ENCODE data around the gene TOX3. TPM values are rescaled to one million over a fixed set of nuclear protein-coding genes. Genes with fewer than 3 reads are reported as not detected.

The TOX3 gene
- total and polyA plus RNA-seq, 2 of the 8 experiments (the other 6 are each of a cell fraction or from before 2014, with no cell fraction given): 16.7 to 31.2 TPM

- H2BK20ac ChIP-seq (ENCODE audit: low read length): no peak overlapping the region
- no peak overlapping the region for H3K23ac ChIP-seq (ENCODE audit: insufficient read length)
- peaks cover 0 to 2% of the 10 kb centered on the region in 2 experiments for H4K20me1 ChIP-seq (replicated peaks in 1 of 2; ENCODE audit: control insufficient read depth in 1 of 2, insufficient read depth in 2 of 2, low read length in 2 of 2)
- DNase-seq (ENCODE audit: low read depth in 1 of 2, low spot score in 2 of 2): no peak
- no peak overlapping the region for H2BK5ac ChIP-seq (ENCODE audit: low read depth, low read length)
- H3K14ac ChIP-seq (ENCODE audit: insufficient read length): no peak overlapping the region
- H3K9ac ChIP-seq (replicated peaks in 1 of 4; ENCODE audit: extremely low read depth in 1 of 4, low read depth in 3 of 4, low read length in 3 of 4): no peak overlapping the region
- no peak overlapping the region for H4K8ac ChIP-seq (ENCODE audit: extremely low read depth, insufficient read depth, low read length)
- H3K36me3 ChIP-seq (ENCODE audit: control insufficient read depth in 2 of 4, insufficient read depth in 4 of 4, low read length in 3 of 4): no peaks in the 10 kb centered on the region
- H3K18ac ChIP-seq (ENCODE audit: extremely low read depth, low read length): no peak overlapping the region
- H2BK12ac ChIP-seq (ENCODE audit: low read depth, low read length): no peak overlapping the region
- H3K27me3 ChIP-seq (replicated peaks in 1 of 4; ENCODE audit: control insufficient read depth in 3 of 4, extremely low read depth in 1 of 4, insufficient read depth in 3 of 4, low read length in 3 of 4): no peaks in the 10 kb centered on the region
- H3K9me3 ChIP-seq (ENCODE audit: insufficient read depth in 2 of 2, low read depth in 1 of 2, low read length in 1 of 2): no peaks in the 10 kb centered on the region
- FAIRE-seq: no peak
- no peak overlapping the region for H3K4ac ChIP-seq (replicated peaks; ENCODE audit: insufficient read length, low read depth, low read length)
- H3K4me2 ChIP-seq (ENCODE audit: insufficient read depth in 1 of 2, low read depth in 2 of 2, low read length in 2 of 2): no peak overlapping the region
- ChIA-PET POLR2A (ENCODE audit: partially characterized antibody) (no interaction called here), CTCF (ENCODE audit: partially characterized antibody) (interaction anchor here (0.6 to 1.4 kb wide), 4 partner anchors 20 to 328 kb away, joined by 3 read pairs; no protein-coding TSS in a partner anchor)
- H2AFZ ChIP-seq (ENCODE audit: low read length): no peak overlapping the region
- no peaks in the 10 kb centered on the region for H3K79me2 ChIP-seq (ENCODE audit: control insufficient read depth in 1 of 2, insufficient read depth in 2 of 2, low read length in 2 of 2)
- H2AK5ac ChIP-seq (ENCODE audit: low read depth, low read length): no peak overlapping the region
- H4K5ac ChIP-seq (ENCODE audit: insufficient read length, low read depth, low read length): no peak overlapping the region
- WGBS, 2 experiments (ENCODE audit: extremely low coverage in 1 of 2, insufficient coverage in 1 of 2, insufficient read length in 1 of 2, insufficient replicate concordance in 2 of 2, low coverage in 1 of 2, low lambda C conversion rate in 2 of 2, missing lambda C conversion rate in 1 of 2): 86% methylated on average over 5 of the region's 5 CpGs; no CpG with 5 or more reads in 1 of the 2 experiments
- H3K23me2 ChIP-seq (ENCODE audit: low read depth, low read length): no peaks in the 10 kb centered on the region; the same call in 1 of the 2 replicates
- no peak overlapping the region for H3K56ac ChIP-seq (replicated peaks; ENCODE audit: insufficient read length, low read depth, low read length)
- H2BK15ac ChIP-seq (ENCODE audit: low read length): no peak overlapping the region
- no peaks in the 10 kb centered on the region for H3K4me1 ChIP-seq (replicated peaks in 1 of 4; ENCODE audit: control insufficient read depth in 3 of 4, insufficient read depth in 4 of 4, low read length in 3 of 4)
- no peak overlapping the region for H3K27ac ChIP-seq (ENCODE audit: low read depth, low read length)
- no peak overlapping the region for H4K91ac ChIP-seq (replicated peaks; ENCODE audit: insufficient read length, low read length)
- no peak overlapping the region for H3K4me3 ChIP-seq (ENCODE audit: extremely low read depth in 1 of 4, insufficient read depth in 2 of 4, low read depth in 3 of 4, low read length in 4 of 4)
- no peak overlapping the region for H2BK120ac ChIP-seq (replicated peaks; ENCODE audit: low read depth, low read length)
- no peaks in the 10 kb centered on the region for H3K79me1 ChIP-seq (ENCODE audit: low read depth, low read length)
- TF ChIP-seq GABPA (IDR thresholded peaks at IDR 0.05; ENCODE audit: borderline replicate concordance, insufficient read depth, low read length): no peak
- TF ChIP-seq SP4 (IDR thresholded peaks at IDR 0.05; ENCODE audit: low read length): no peak
- TF ChIP-seq RBBP5 (IDR thresholded peaks at IDR 0.05; ENCODE audit: borderline replicate concordance, low read depth, low read length): no peak
- no peak for TF ChIP-seq POU5F1 (IDR thresholded peaks at IDR 0.05; ENCODE audit: low read depth, low read length)
- TF ChIP-seq CTBP2 (IDR thresholded peaks at IDR 0.05; ENCODE audit: borderline replicate concordance, insufficient read depth, insufficient read length, low read length): no peak
- no peak for TF ChIP-seq SIRT6 (IDR thresholded peaks at IDR 0.05; ENCODE audit: low read length)
- no peak for TF ChIP-seq KDM1A (IDR thresholded peaks at IDR 0.05; ENCODE audit: borderline replicate concordance, low read length)
- TF ChIP-seq RNF2 (IDR thresholded peaks at IDR 0.05; ENCODE audit: borderline replicate concordance, low read depth, low read length, missing control alignments, poor library complexity, severe bottlenecking): no peak
- no peak for TF ChIP-seq FOSL1 (IDR thresholded peaks at IDR 0.05; ENCODE audit: insufficient read depth, low read depth, low read length)
- TF ChIP-seq ZNF274 (IDR thresholded peaks at IDR 0.05; ENCODE audit: borderline replicate concordance, extremely low read depth, low read length): no peak
- TF ChIP-seq BRCA1 (IDR thresholded peaks at IDR 0.05; ENCODE audit: low read depth, low read length): no peak
Observed at GRCh38 chr16:52584354-52585320, 37.7 kb upstream of the TOX3 start.

Measured in H1 (cell line).